Panc1 (cell line): ENCODE data around the gene SHQ1. TPM values are rescaled to one million over a fixed set of nuclear protein-coding genes. Genes with fewer than 3 reads are reported as not detected.

Experiments used
- ATAC-seq: fragments of 200-7000 bp; cut with Tn5 transposase; 2 replicates; pipeline ENCODE4 v1.9.1; 2020; ENCODE audit warnings: mild to moderate bottlenecking, moderate library complexity
- BruUV-seq: library from RNA; stranded (reverse); fragments of 400-500 nt; replicated peaks from 2 replicates; lab custom pipeline; 2021; lab: Mats Ljungman, UMichigan
- CTCF ChIA-PET: fragments of 300-600 bp; sonication (Branson Sonifier 250); formaldehyde crosslinking; loops from one replicate; lab custom pipeline; 2022; ENCODE audit warnings: antibody characterized with exemption; lab: Charles Lee
- POLR2A ChIA-PET: fragments of 300-600 bp; sonication (Branson Sonifier 250); formaldehyde crosslinking; loops from one replicate; lab custom pipeline; 2022; ENCODE audit warnings: antibody characterized with exemption; lab: Charles Lee
- DNase-seq: peaks from one replicate; pipeline ENCODE4 v3.0.0-alpha.2; 2010; ENCODE audit warnings: low read depth, low spot score
- H3K27ac ChIP-seq: 2 replicates; pipeline ENCODE4 v1.5.1; 2011; ENCODE audit warnings: mild to moderate bottlenecking, low read length, inconsistent platforms
- H3K27me3 ChIP-seq: fragments of 200-500 bp; sonication (Bioruptor generic); 2 replicates; pipeline ENCODE4 v1.6.0; 2014; ENCODE audit warnings: low read length, inconsistent platforms; ENCODE audit not compliant: control insufficient read depth, insufficient read depth
- H3K36me3 ChIP-seq: fragments of 200-500 bp; sonication (Bioruptor generic); 2 replicates; pipeline ENCODE4 v1.5.1; 2014; ENCODE audit warnings: inconsistent platforms, mild to moderate bottlenecking, low read length, moderate library complexity; ENCODE audit not compliant: control insufficient read depth, insufficient read depth
- H3K4me1 ChIP-seq: 2 replicates; pipeline ENCODE4 v1.5.1; 2011; ENCODE audit warnings: inconsistent platforms, mild to moderate bottlenecking, low read length, moderate library complexity; ENCODE audit not compliant: control insufficient read depth, insufficient read depth
- H3K4me3 ChIP-seq, 2 experiments: 2 replicates each; pipeline ENCODE4 v1.5.1; 2011 to 2012; ENCODE audit warnings: low read depth in 2 of 2, low read length in 2 of 2, mild to moderate bottlenecking in 2 of 2, inconsistent platforms in 1 of 2, moderate library complexity in 1 of 2
- H3K9me3 ChIP-seq: fragments of 200-500 bp; sonication (Bioruptor generic); 2 replicates; pipeline ENCODE4 v1.5.1; 2014; ENCODE audit warnings: low read depth, mild to moderate bottlenecking, inconsistent platforms, low read length, moderate library complexity; ENCODE audit not compliant: control insufficient read depth, insufficient read depth
- POLR2AphosphoS5 ChIP-seq: IDR thresholded peaks from 2 replicates; pipeline ENCODE4 v1.6.1; 2012; ENCODE audit warnings: mild to moderate bottlenecking, low read depth, low read length, moderate library complexity
- SIN3A ChIP-seq: IDR thresholded peaks from 2 replicates; pipeline ENCODE4 v1.6.1; 2012; ENCODE audit warnings: low read depth, mild to moderate bottlenecking, low read length, moderate library complexity, borderline replicate concordance; ENCODE audit not compliant: insufficient read depth
- TCF7L2 ChIP-seq: IDR thresholded peaks from 2 replicates; pipeline ENCODE4 v1.6.1; 2011; ENCODE audit warnings: mild to moderate bottlenecking, low read depth, low read length, inconsistent platforms
- in situ Hi-C: cut with HindIII; loops from 2 replicates; pipeline ENCODE4 v1.10.0; 2016; ENCODE audit warnings: low sequenced_read_pairs, low pct_unique_long_range_greater_than_20kb
- intact Hi-C: fragments of 100-400 bp; cut with micrococcal nuclease; formaldehyde crosslinking; loops from one replicate; pipeline ENCODE4 v1.10.0; 2022; ENCODE audit not compliant: unreplicated experiment
- total RNA-seq: library from RNA; stranded (reverse); gene quantifications from one replicate; pipeline ENCODE4 v1.2.1, GENCODE V29; 2021; ENCODE audit not compliant: unreplicated experiment
- TF ChIP-seq, protein P1 (sequence below): fragments of 450-650 bp; IDR thresholded peaks from 2 replicates; pipeline ENCODE4 v1.5.1; 2017; ENCODE audit warnings: mild to moderate bottlenecking
- TF ChIP-seq, protein P2 (sequence below), 2 experiments: IDR thresholded peaks; 2 replicates each; pipeline ENCODE4 v1.6.1; 2011 to 2012; ENCODE audit warnings: low read depth in 2 of 2, control low read depth in 1 of 2, low read length in 1 of 2, mild to moderate bottlenecking in 1 of 2, moderate library complexity in 1 of 2; ENCODE audit not compliant: insufficient read depth in 1 of 2

The SHQ1 gene
- total RNA-seq, 1 experiment from 2014 or later = 21.0 TPM

DNA sequence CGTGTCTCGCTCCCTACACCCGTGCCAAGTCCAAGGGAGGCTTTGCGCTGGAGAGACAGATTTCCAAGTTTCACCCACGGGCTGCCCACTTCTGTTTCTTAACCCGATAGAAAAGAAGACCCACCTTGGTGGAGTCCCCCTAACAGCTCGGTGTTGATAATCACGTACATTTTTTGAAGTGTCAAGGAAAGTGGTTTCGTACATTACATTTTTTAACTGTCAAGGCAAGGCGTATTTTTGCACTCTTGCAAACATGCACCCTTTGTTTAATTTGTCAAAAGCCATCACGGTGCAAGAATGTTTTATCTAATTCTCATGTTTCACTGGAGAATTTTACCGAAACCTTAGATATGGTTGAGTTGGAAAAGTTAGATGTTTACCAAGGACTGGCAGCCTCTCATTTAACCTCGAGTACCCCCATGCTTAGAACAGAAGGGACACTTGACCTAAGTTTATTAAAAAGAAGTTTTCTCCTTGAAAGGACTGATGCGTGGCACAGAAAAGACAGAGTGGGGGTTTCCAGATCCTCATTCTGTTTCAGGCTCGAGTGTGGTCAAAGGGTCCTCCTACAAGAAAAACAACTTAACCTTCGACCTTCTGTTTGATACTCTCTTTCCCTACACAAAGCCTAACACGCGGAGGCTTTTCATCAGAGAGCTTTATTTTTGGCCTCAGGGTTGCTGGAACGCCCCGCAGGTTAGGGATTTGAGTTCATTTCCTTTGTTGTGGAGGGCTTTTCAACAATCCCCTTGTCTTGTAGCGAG, 40.5 kb upstream of the SHQ1 start:
- BruUV-seq = TSS peak; percentile 64
- Histone ChIP-seq H3K36me3 (no peaks in the 10 kb centered on the region; the same call in 1 of the 2 replicates), H3K27me3 (no peaks in the 10 kb centered on the region), H3K4me1 (peaks cover 6% of the 10 kb centered on the region), H3K4me3 (peak overlapping the region; percentile 46 to 49), H3K9me3 (no peaks in the 10 kb centered on the region), H3K27ac (peak overlapping the region; percentile 57; the same call in 1 of the 2 replicates)
- DNase-seq (no peak), ATAC-seq (no peak)
- ChIA-PET CTCF (no interaction called here), POLR2A (no interaction called here)
- no peak for TF ChIP-seq POLR2AphosphoS5
- TF ChIP-seq, protein P1, sequence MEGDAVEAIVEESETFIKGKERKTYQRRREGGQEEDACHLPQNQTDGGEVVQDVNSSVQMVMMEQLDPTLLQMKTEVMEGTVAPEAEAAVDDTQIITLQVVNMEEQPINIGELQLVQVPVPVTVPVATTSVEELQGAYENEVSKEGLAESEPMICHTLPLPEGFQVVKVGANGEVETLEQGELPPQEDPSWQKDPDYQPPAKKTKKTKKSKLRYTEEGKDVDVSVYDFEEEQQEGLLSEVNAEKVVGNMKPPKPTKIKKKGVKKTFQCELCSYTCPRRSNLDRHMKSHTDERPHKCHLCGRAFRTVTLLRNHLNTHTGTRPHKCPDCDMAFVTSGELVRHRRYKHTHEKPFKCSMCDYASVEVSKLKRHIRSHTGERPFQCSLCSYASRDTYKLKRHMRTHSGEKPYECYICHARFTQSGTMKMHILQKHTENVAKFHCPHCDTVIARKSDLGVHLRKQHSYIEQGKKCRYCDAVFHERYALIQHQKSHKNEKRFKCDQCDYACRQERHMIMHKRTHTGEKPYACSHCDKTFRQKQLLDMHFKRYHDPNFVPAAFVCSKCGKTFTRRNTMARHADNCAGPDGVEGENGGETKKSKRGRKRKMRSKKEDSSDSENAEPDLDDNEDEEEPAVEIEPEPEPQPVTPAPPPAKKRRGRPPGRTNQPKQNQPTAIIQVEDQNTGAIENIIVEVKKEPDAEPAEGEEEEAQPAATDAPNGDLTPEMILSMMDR = peak; percentile 22; the same call in 1 of the 2 replicates
- intact Hi-C loops (no loop called here), in situ Hi-C loops (no loop called here)

DNA sequence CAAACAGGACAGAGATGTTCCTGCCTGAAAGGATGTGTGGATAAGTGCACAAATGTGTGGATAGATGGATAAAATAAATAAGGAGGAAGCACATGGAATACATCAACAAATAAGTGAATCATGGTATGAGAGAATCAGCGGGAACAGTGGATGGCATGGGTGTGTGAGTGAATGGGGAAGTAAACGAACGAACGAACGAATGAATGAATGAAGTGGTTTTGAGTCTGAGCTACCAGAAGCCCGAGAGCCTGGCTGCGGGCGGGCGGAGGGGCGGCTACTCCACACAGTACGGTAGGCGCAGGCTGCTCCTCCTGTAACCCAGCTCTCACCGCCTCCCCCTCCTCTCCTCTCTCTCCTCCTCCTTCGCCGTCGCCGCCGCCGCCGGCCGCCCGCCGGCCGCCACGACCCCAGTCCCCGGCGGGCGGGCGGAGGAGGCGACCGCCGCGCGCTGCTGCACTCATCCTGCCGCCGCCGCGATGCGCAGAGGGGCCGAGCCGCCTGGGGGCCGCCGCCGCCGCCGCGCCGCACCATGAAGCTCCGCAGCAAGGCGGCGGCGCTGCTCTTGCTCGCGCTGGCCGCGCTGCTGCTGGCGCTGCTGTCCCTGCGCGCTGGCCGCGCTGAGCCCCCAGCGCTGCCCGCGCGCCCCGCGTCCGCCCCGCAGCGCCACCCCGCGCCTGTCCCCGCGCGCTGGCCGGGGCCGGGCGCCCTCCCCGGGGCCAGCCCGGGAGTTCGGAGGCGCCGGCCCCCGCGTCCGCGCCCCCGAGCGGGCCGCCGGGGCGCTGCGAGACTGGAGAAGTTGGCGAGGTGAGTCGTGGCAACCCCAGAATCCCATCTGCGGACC, 39.7 kb upstream of the SHQ1 start, which contains the start of gene GXYLT2:
TSS of gene GXYLT2 (plus strand) at position 342 of the 841 bp plus-strand sequence. CDS start at position 530, 188 bp downstream.
- peak; percentile 96 for ATAC-seq
- H3K27ac ChIP-seq = peak within 1 kb of the TSS; percentile 57; the same call in 1 of the 2 replicates
- H3K4me1 ChIP-seq = peaks cover 6% of the 10 kb centered on the region
- no peaks in the 10 kb centered on the region for H3K27me3 ChIP-seq
- CTCF ChIA-PET = no interaction called here
- H3K4me3 ChIP-seq = peak within 1 kb of the TSS; percentile 46 to 55
- TF ChIP-seq, protein P1 = peak; percentile 53
- TF ChIP-seq POLR2AphosphoS5 = no peak
- intact Hi-C loops (no loop called here), in situ Hi-C loops (no loop called here)
- no peaks in the 10 kb centered on the region; the same call in 1 of the 2 replicates for H3K36me3 ChIP-seq
- BruUV-seq = no TSS peak
- POLR2A ChIA-PET = no interaction called here
- DNase-seq = no peak
- H3K9me3 ChIP-seq = no peaks in the 10 kb centered on the region; the same call in 1 of the 2 replicates

DNA sequence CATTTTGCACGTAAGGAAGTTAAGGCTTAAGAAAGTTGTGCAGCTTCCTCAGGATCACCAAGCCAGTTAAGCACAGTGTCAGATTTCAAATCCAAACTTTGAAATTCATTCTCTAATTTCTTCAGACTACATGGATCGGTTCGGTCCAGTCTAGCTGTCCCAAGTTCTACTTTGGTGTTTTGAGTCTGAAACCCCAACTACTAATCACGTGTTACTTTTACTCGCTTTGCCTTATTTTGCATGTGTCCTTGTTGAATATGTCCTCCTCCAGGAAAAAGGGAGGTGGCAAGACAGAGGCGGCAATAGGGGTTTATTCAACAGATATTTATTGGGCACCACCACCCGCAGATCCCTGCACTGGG, 39.1 kb upstream of the SHQ1 start:
- POLR2A ChIA-PET = interaction anchor here (0.7 kb wide), 1 partner anchor 1127 kb away, joined by 9 read pairs; no protein-coding TSS in a partner anchor

More for the DNA sequence above, 39.1 kb upstream of the SHQ1 start:
- DNase-seq (no peak), ATAC-seq (no peak)
- CTCF ChIA-PET = interaction anchor here (0.7 kb wide), 1 partner anchor 166 kb away, joined by 3 read pairs; no protein-coding TSS in a partner anchor
- no peaks in the 10 kb centered on the region; the same call in 1 of the 2 replicates for H3K9me3 ChIP-seq
- no peak for TF ChIP-seq SIN3A
- TF ChIP-seq, protein P1 = no peak
- no peak for TF ChIP-seq POLR2AphosphoS5
- TF ChIP-seq, protein P2, sequence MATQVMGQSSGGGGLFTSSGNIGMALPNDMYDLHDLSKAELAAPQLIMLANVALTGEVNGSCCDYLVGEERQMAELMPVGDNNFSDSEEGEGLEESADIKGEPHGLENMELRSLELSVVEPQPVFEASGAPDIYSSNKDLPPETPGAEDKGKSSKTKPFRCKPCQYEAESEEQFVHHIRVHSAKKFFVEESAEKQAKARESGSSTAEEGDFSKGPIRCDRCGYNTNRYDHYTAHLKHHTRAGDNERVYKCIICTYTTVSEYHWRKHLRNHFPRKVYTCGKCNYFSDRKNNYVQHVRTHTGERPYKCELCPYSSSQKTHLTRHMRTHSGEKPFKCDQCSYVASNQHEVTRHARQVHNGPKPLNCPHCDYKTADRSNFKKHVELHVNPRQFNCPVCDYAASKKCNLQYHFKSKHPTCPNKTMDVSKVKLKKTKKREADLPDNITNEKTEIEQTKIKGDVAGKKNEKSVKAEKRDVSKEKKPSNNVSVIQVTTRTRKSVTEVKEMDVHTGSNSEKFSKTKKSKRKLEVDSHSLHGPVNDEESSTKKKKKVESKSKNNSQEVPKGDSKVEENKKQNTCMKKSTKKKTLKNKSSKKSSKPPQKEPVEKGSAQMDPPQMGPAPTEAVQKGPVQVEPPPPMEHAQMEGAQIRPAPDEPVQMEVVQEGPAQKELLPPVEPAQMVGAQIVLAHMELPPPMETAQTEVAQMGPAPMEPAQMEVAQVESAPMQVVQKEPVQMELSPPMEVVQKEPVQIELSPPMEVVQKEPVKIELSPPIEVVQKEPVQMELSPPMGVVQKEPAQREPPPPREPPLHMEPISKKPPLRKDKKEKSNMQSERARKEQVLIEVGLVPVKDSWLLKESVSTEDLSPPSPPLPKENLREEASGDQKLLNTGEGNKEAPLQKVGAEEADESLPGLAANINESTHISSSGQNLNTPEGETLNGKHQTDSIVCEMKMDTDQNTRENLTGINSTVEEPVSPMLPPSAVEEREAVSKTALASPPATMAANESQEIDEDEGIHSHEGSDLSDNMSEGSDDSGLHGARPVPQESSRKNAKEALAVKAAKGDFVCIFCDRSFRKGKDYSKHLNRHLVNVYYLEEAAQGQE (IDR thresholded peaks at IDR 0.05; ENCODE audit: insufficient read depth in 1 of 2, low read depth in 2 of 2, low read length in 1 of 2) = no peak
- TF ChIP-seq TCF7L2 = no peak
- H3K27me3 ChIP-seq = no peaks in the 10 kb centered on the region
- no TSS peak for BruUV-seq
- peaks cover 6% of the 10 kb centered on the region for H3K4me1 ChIP-seq
- peak overlapping the region; percentile 46 to 55 for H3K4me3 ChIP-seq
- intact Hi-C loops = no loop called here
- in situ Hi-C loops = no loop called here
- H3K27ac ChIP-seq = 0 out of 2 replicates have a peak overlapping the region, but pooled peaks have one; percentile 51
- no peaks in the 10 kb centered on the region; the same call in 1 of the 2 replicates for H3K36me3 ChIP-seq
